GM23248 (cell line): ENCODE data around the gene NCOA3.

ENCODE experiments used
- EZH2 ChIP-seq: fragments of 200-600 bp; sonication (generic); IDR thresholded peaks from 2 replicates; pipeline ENCODE4 v1.6.1; 2018; ENCODE audit warnings: antibody characterized with exemption, mild to moderate bottlenecking; ENCODE audit not compliant: insufficient read depth, poor library complexity, severe bottlenecking
- EZH2phosphoT487 ChIP-seq: fragments of 200-600 bp; sonication (generic); IDR thresholded peaks from 2 replicates; pipeline ENCODE4 v1.6.1; 2018; ENCODE audit warnings: antibody characterized with exemption, moderate library complexity, mild to moderate bottlenecking, low read depth; ENCODE audit not compliant: insufficient read depth

DNA sequence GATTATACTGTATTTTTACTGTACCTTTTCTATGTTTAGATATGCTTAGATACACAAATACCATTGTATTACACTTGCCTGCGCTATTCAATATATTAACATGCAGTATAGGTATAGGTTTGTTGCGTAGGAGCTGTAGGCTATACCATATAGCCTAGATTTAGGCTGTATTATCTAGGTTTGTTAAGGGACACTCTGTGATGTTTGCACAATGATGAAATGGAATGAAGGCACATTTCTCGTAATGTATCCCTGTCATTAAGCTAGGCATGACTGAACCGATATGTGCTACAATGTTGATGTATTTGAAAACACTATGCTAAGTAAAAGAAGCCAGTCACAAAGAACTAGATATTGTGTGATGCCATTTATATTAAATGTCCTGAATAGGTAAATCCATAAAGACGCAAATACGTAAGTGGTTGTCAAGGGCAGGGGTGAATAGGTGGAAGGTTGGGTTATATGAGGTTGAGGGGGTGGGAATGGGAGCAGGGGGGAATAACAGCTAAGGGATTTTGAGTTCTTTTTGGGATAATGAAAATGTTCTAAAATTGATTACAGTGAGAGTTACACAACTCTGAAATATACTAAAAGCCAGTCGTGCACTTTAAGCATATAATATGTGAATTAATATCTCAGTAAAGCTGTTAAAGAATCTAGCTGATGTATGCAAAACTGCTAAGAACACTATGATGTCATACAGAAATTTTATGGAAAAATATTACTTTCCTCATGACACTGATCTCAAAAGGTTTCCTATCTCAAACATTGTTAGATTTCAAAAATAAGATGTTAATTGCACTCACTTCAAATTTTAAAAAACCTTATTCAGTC is 97.4 kb downstream of the NCOA3 start:
- TF ChIP-seq EZH2 (no peak), EZH2phosphoT487 (no peak)
